H1 (cell line): ENCODE measurements around the gene BUB1B. TPM values are rescaled to one million over a fixed set of nuclear protein-coding genes. Genes with fewer than 3 reads are reported as not detected.
A peak's percentile ranks its signal among the peaks of the same experiment; 100 is the strongest.

Source experiments
- ATF2 ChIP-seq: IDR thresholded peaks from 2 replicates; pipeline ENCODE4 v1.6.1; 2012; ENCODE audit warnings: low read length, inconsistent platforms
- CHD2 ChIP-seq: IDR thresholded peaks from 2 replicates; pipeline ENCODE4 v1.6.1; 2012; ENCODE audit warnings: low read length, improper control_type of control experiment
- CHD7 ChIP-seq: fragments of 300-600 bp; sonication (generic); IDR thresholded peaks from 2 replicates; pipeline ENCODE4 v1.7.1; 2012; ENCODE audit warnings: low read length, moderate library complexity, mild to moderate bottlenecking, inconsistent platforms; ENCODE audit not compliant: insufficient replicate concordance
- KDM5A ChIP-seq: fragments of 200-600 bp; IDR thresholded peaks from 2 replicates; pipeline ENCODE4 v1.7.1; 2012; ENCODE audit warnings: mild to moderate bottlenecking, low read length, inconsistent platforms, mixed read lengths
- MAX ChIP-seq: IDR thresholded peaks from 2 replicates; pipeline ENCODE4 v1.6.1; 2012; ENCODE audit warnings: inconsistent platforms
- NANOG ChIP-seq: IDR thresholded peaks from 2 replicates; pipeline ENCODE4 v1.6.1; 2011; ENCODE audit warnings: low read length, low read depth, mild to moderate bottlenecking, inconsistent platforms; ENCODE audit not compliant: insufficient read depth, poor library complexity, severe bottlenecking
- POLR2AphosphoS5 ChIP-seq: IDR thresholded peaks from 2 replicates; pipeline ENCODE4 v1.6.1; 2011; ENCODE audit warnings: low read depth, low read length
- polyA plus RNA-seq, 7 experiments: library from polyadenylated mRNA; depleted of rRNA in 3 of 7; stranded (reverse) in 5 of 7; unstranded in 2 of 7; fragments of >200 nt in 5 of 7; fragments of 200-250 nt in 2 of 7; gene quantifications; 1 replicate in 5 of 7; 2 replicates in 1 of 7; 4 replicates in 1 of 7; pipeline versions ENCODE4 v1.2.1 to v1.2.3, GENCODE V29; 2011 to 2013; ENCODE audit warnings: missing spikeins in 2 of 7, mixed read lengths in 2 of 7
- total RNA-seq: library from RNA; stranded (reverse); fragmentation: NEBNext Ultra II Directional; extraction: Animal tissue kit (Norgen Biotek cat#: 25700); gene quantifications from 2 replicates; pipeline ENCODE4 v1.2.1, GENCODE V29; 2021

Gene BUB1B
- total and polyA plus RNA-seq, 2 of the 8 experiments (the other 6 are each of a cell fraction or from before 2014, with no cell fraction given): 48.9 to 144 TPM

- no peak for TF ChIP-seq CHD7
- no peak; the same call in 1 of the 2 replicates for TF ChIP-seq ATF2
- TF ChIP-seq CHD2: peak; percentile 92
- peak; percentile 86 for TF ChIP-seq POLR2AphosphoS5
- TF ChIP-seq MAX: peak; percentile 81
- TF ChIP-seq NANOG: no peak
- peak; percentile 32; the same call in 1 of the 2 replicates for TF ChIP-seq KDM5A
Measured at GRCh38 chr15:40160689-40161688, at the start of gene BUB1B (continued).
